PC-9 (cell line): ENCODE measurements around the gene USP46. TPM values are rescaled to one million over a fixed set of nuclear protein-coding genes. Genes with fewer than 3 reads are reported as not detected.

Experiments used
- BruUV-seq: library from RNA; stranded (reverse); fragments of 400-500 nt; replicated peaks from 2 replicates; lab custom pipeline; 2021; lab: Mats Ljungman, UMichigan
- CTCF ChIA-PET: fragments of 300-600 bp; sonication (Branson Sonifier 250); formaldehyde crosslinking; loops from one replicate; lab custom pipeline; 2022; ENCODE audit warnings: antibody characterized with exemption; lab: Charles Lee
- POLR2A ChIA-PET: fragments of 300-600 bp; sonication (Branson Sonifier 250); formaldehyde crosslinking; loops from one replicate; lab custom pipeline; 2022; ENCODE audit warnings: antibody characterized with exemption; ENCODE audit not compliant: unreplicated experiment; lab: Charles Lee
- DNase-seq, 2 experiments: peaks; one replicate each; pipeline versions ENCODE4 v3.0.0 to v3.0.0-alpha.2; 2015 to 2022; ENCODE audit warnings: mixed read lengths in 1 of 2
- H2AFZ ChIP-seq: fragments of 200-600 bp; sonication (generic); 2 replicates; pipeline ENCODE4 v1.8.1; 2017; ENCODE audit warnings: antibody characterized with exemption
- H3F3A ChIP-seq: fragments of 200-600 bp; sonication (generic); 2 replicates; pipeline ENCODE4 v1.8.1; 2017; ENCODE audit warnings: antibody characterized with exemption, mild to moderate bottlenecking, low read depth; ENCODE audit not compliant: insufficient read depth
- H3K27ac ChIP-seq: fragments of 200-600 bp; sonication (generic); 2 replicates; pipeline ENCODE4 v1.6.1; 2016; ENCODE audit warnings: mixed run types
- H3K27me3 ChIP-seq: fragments of 200-600 bp; sonication (generic); 2 replicates; pipeline ENCODE4 v1.6.1; 2016; ENCODE audit warnings: low read depth, mixed run types; ENCODE audit not compliant: insufficient read depth
- H3K36me3 ChIP-seq: fragments of 200-600 bp; sonication (generic); 2 replicates; pipeline ENCODE4 v1.6.1; 2016; ENCODE audit warnings: low read depth, mixed run types
- H3K4me1 ChIP-seq: fragments of 200-600 bp; sonication (generic); replicated peaks from 2 replicates; pipeline ENCODE4 v1.6.1; 2016; ENCODE audit warnings: mixed run types; ENCODE audit not compliant: insufficient read depth
- H3K4me2 ChIP-seq: fragments of 200-600 bp; sonication (generic); 2 replicates; pipeline ENCODE4 v1.6.1; 2017; ENCODE audit warnings: mixed run types
- H3K4me3 ChIP-seq: fragments of 200-600 bp; sonication (generic); 2 replicates; pipeline ENCODE4 v1.6.1; 2016; ENCODE audit warnings: mixed run types
- H3K79me2 ChIP-seq: fragments of 200-600 bp; sonication (generic); 2 replicates; pipeline ENCODE4 v1.6.1; 2017; ENCODE audit warnings: low read depth, mixed run types
- H3K9me2 ChIP-seq: fragments of 200-600 bp; sonication (generic); 2 replicates; pipeline ENCODE4 v1.8.1; 2017; ENCODE audit warnings: mild to moderate bottlenecking; ENCODE audit not compliant: insufficient read depth
- H3K9me3 ChIP-seq: fragments of 200-600 bp; sonication (generic); 2 replicates; pipeline ENCODE4 v1.8.1; 2016; ENCODE audit warnings: low read depth; ENCODE audit not compliant: insufficient read depth
- H4K20me1 ChIP-seq: fragments of 200-600 bp; sonication (generic); 2 replicates; pipeline ENCODE4 v1.8.1; 2017; ENCODE audit not compliant: insufficient read depth
- CTCF ChIP-seq: fragments of 200-600 bp; sonication (generic); conservative IDR thresholded peaks from 2 replicates; pipeline ENCODE4 v1.6.1; 2017; ENCODE audit warnings: mixed run types, antibody characterized with exemption, mild to moderate bottlenecking, moderate library complexity
- EZH2 ChIP-seq: fragments of 200-600 bp; sonication (generic); IDR thresholded peaks from 2 replicates; pipeline ENCODE4 v1.8.0; 2017; ENCODE audit warnings: antibody characterized with exemption, low read depth
- intact Hi-C: fragments of 100-400 bp; cut with micrococcal nuclease; formaldehyde crosslinking; loops from one replicate; pipeline ENCODE4 v1.10.0; 2022; ENCODE audit not compliant: unreplicated experiment
- total RNA-seq: library from RNA; stranded (reverse); gene quantifications from 2 replicates; pipeline ENCODE4 v1.2.3, GENCODE V29; 2021

Gene USP46
- total RNA-seq, 1 experiment from 2014 or later: 17.1 TPM

GRCh38 chr4:52621567-52621966 lies 37.5 kb downstream of the USP46 start:
- no peaks in the 10 kb centered on the region for H3K79me2 ChIP-seq
- H2AFZ ChIP-seq: no peak overlapping the region
- H3K9me2 ChIP-seq: no peaks in the 10 kb centered on the region
- no peaks in the 10 kb centered on the region for H3K27me3 ChIP-seq
- no peak overlapping the region for H3K4me3 ChIP-seq
- ChIA-PET POLR2A (no interaction called here), CTCF (interaction anchor here (0.6 kb wide), 1 partner anchor 33 kb away, joined by 9 read pairs; no protein-coding TSS in a partner anchor)
- no peaks in the 10 kb centered on the region for H3F3A ChIP-seq
- no peak overlapping the region for H3K4me2 ChIP-seq
- no peaks in the 10 kb centered on the region for H3K9me3 ChIP-seq
- no peak overlapping the region for H3K27ac ChIP-seq
- no TSS peak for BruUV-seq
- DNase-seq: no peak
- no peaks in the 10 kb centered on the region for H4K20me1 ChIP-seq
- H3K36me3 ChIP-seq: no peaks in the 10 kb centered on the region
- intact Hi-C loops: no loop called here
- no peaks in the 10 kb centered on the region for H3K4me1 ChIP-seq
- TF ChIP-seq CTCF (no peak), EZH2 (no peak)

GRCh38 chr4:52619591-52619931 lies 39.5 kb downstream of the USP46 start:
- intact Hi-C loops: no loop called here
- TF ChIP-seq CTCF (no peak), EZH2 (no peak)
- no TSS peak for BruUV-seq

GRCh38 chr4:52618795-52619590 lies 40.1 kb downstream of the USP46 start:
- H4K20me1 ChIP-seq: no peaks in the 10 kb centered on the region
- no peak overlapping the region for H2AFZ ChIP-seq
- no peak for DNase-seq
- no peak overlapping the region for H3K4me2 ChIP-seq
- ChIA-PET CTCF (no interaction called here), POLR2A (no interaction called here)
- H3K9me2 ChIP-seq: no peaks in the 10 kb centered on the region
- H3K4me1 ChIP-seq: no peaks in the 10 kb centered on the region
- intact Hi-C loops: no loop called here
- H3K27ac ChIP-seq: no peak overlapping the region
- no peaks in the 10 kb centered on the region for H3F3A ChIP-seq
- H3K4me3 ChIP-seq: no peak overlapping the region
- no peaks in the 10 kb centered on the region for H3K79me2 ChIP-seq
- no peaks in the 10 kb centered on the region for H3K9me3 ChIP-seq
- no TSS peak for BruUV-seq
- no peaks in the 10 kb centered on the region for H3K27me3 ChIP-seq
- no peaks in the 10 kb centered on the region for H3K36me3 ChIP-seq
- TF ChIP-seq EZH2 (no peak), CTCF (no peak)

More at GRCh38 chr4:52619591-52619931, 39.5 kb downstream of the USP46 start:
- CTCF ChIA-PET: no interaction called here
- no peaks in the 10 kb centered on the region for H3K4me1 ChIP-seq
- no peaks in the 10 kb centered on the region for H3K9me2 ChIP-seq
- H3K27me3 ChIP-seq: no peaks in the 10 kb centered on the region
- H3K79me2 ChIP-seq: no peaks in the 10 kb centered on the region
- H3K4me3 ChIP-seq: no peak overlapping the region
- POLR2A ChIA-PET: no interaction called here
- no peaks in the 10 kb centered on the region for H4K20me1 ChIP-seq
- DNase-seq: no peak
- no peaks in the 10 kb centered on the region for H3F3A ChIP-seq
- no peaks in the 10 kb centered on the region for H3K36me3 ChIP-seq
- no peak overlapping the region for H3K27ac ChIP-seq
- H2AFZ ChIP-seq: no peak overlapping the region
- H3K9me3 ChIP-seq: no peaks in the 10 kb centered on the region
- no peak overlapping the region for H3K4me2 ChIP-seq
